IMR-90 (cell line): ENCODE results near the gene TMEM141. TPM values are rescaled to one million over a fixed set of nuclear protein-coding genes. Genes with fewer than 3 reads are reported as not detected.

Experiments used
- ATAC-seq: fragments of 200-7000 bp; cut with Tn5 transposase; 2 replicates; pipeline ENCODE4 v1.9.1; 2020; ENCODE audit warnings: low read depth, mild to moderate bottlenecking, moderate library complexity
- BruUV-seq: library from RNA; stranded (reverse); fragments of 400-500 nt; replicated peaks from 2 replicates; lab custom pipeline; 2021; lab: Mats Ljungman, UMichigan
- CTCF ChIA-PET: fragments of 300-600 bp; formaldehyde crosslinking; extraction: SDS; loops from one replicate; lab custom pipeline; 2021; ENCODE audit warnings: antibody characterized with exemption; lab: Yijun Ruan, JAX
- POLR2A ChIA-PET: fragments of 300-600 bp; sonication (Branson Sonifier 250); formaldehyde crosslinking; loops from one replicate; lab custom pipeline; 2022; ENCODE audit warnings: antibody characterized with exemption; ENCODE audit not compliant: unreplicated experiment; lab: Charles Lee
- DNase-seq: peaks from one replicate; pipeline ENCODE4 v3.0.0; 2013
- H2AFZ ChIP-seq: replicated peaks from 2 replicates; pipeline ENCODE3; 2013; ENCODE audit warnings: low read length, mild to moderate bottlenecking; ENCODE audit not compliant: poor library complexity
- H2AK5ac ChIP-seq: 2 replicates; pipeline ENCODE4 v1.6.1; 2013; ENCODE audit warnings: low read depth, low read length, inconsistent platforms
- H2AK9ac ChIP-seq: replicated peaks from 2 replicates; pipeline ENCODE3; 2013; ENCODE audit warnings: mild to moderate bottlenecking, low read depth, low read length, moderate library complexity; ENCODE audit not compliant: poor library complexity
- H2BK120ac ChIP-seq: 2 replicates; pipeline ENCODE4 v1.6.1; 2013; ENCODE audit warnings: low read depth, low read length, inconsistent platforms
- H2BK15ac ChIP-seq: 3 replicates; pipeline ENCODE4 v1.6.1; 2013; ENCODE audit warnings: low read depth, low read length, inconsistent platforms
- H2BK20ac ChIP-seq: 2 replicates; pipeline ENCODE4 v1.6.1; 2013; ENCODE audit warnings: low read depth, mild to moderate bottlenecking, inconsistent platforms, low read length, moderate library complexity
- H2BK5ac ChIP-seq: 2 replicates; pipeline ENCODE4 v1.6.1; 2013; ENCODE audit warnings: mild to moderate bottlenecking, low read depth, low read length, inconsistent platforms; ENCODE audit not compliant: poor library complexity, severe bottlenecking
- H3K14ac ChIP-seq: replicated peaks from 2 replicates; pipeline ENCODE4 v1.6.1; 2013; ENCODE audit warnings: low read depth, low read length, inconsistent platforms
- H3K18ac ChIP-seq: 2 replicates; pipeline ENCODE4 v1.6.1; 2013; ENCODE audit warnings: low read depth, low read length, control low read depth
- H3K23ac ChIP-seq: 2 replicates; pipeline ENCODE4 v1.6.1; 2013; ENCODE audit warnings: low read depth, low read length, inconsistent platforms
- H3K27ac ChIP-seq: 2 replicates; pipeline ENCODE4 v1.5.1; 2013; ENCODE audit warnings: mild to moderate bottlenecking, control low read depth, low read length; ENCODE audit not compliant: insufficient read depth
- H3K27me3 ChIP-seq: 2 replicates; pipeline ENCODE4 v1.6.1; 2013; ENCODE audit warnings: low read length; ENCODE audit not compliant: control insufficient read depth, insufficient read depth
- H3K36me3 ChIP-seq: 2 replicates; pipeline ENCODE4 v1.6.1; 2013; ENCODE audit warnings: low read length, mixed read lengths; ENCODE audit not compliant: control insufficient read depth, insufficient read depth
- H3K4ac ChIP-seq: 2 replicates; pipeline ENCODE4 v1.6.1; 2013; ENCODE audit warnings: low read depth, low read length, inconsistent platforms
- H3K4me1 ChIP-seq: 2 replicates; pipeline ENCODE4 v1.6.1; 2013; ENCODE audit warnings: low read length, mixed read lengths; ENCODE audit not compliant: control insufficient read depth, insufficient read depth
- H3K4me2 ChIP-seq: 2 replicates; pipeline ENCODE4 v1.6.1; 2013; ENCODE audit warnings: low read depth, mild to moderate bottlenecking, control low read depth, low read length, moderate library complexity
- H3K4me3 ChIP-seq: 2 replicates; pipeline ENCODE4 v1.5.1; 2013; ENCODE audit warnings: low read depth, mild to moderate bottlenecking, control low read depth, low read length, moderate library complexity; ENCODE audit not compliant: insufficient read depth
- H3K56ac ChIP-seq: 2 replicates; pipeline ENCODE4 v1.6.1; 2013; ENCODE audit warnings: low read length, inconsistent platforms; ENCODE audit not compliant: insufficient read depth; ENCODE audit errors: extremely low read depth
- H3K79me1 ChIP-seq, 2 experiments: 2 replicates each; pipeline ENCODE4 v1.6.1; 2013; ENCODE audit warnings: low read length in 2 of 2, inconsistent platforms in 1 of 2, low read depth in 1 of 2
- H3K9ac ChIP-seq: 2 replicates; pipeline ENCODE4 v1.6.1; 2013; ENCODE audit warnings: low read depth, low read length, control low read depth
- H3K9me1 ChIP-seq: 2 replicates; pipeline ENCODE4 v1.6.1; 2013; ENCODE audit warnings: low read length, inconsistent platforms; ENCODE audit not compliant: insufficient read depth
- H3K9me3 ChIP-seq: 2 replicates; pipeline ENCODE4 v1.6.1; 2013; ENCODE audit warnings: low read length; ENCODE audit not compliant: control insufficient read depth, insufficient read depth
- H4K20me1 ChIP-seq: 2 replicates; pipeline ENCODE4 v1.6.1; 2013; ENCODE audit warnings: low read length, inconsistent platforms; ENCODE audit not compliant: insufficient read depth
- H4K5ac ChIP-seq: 2 replicates; pipeline ENCODE4 v1.6.1; 2013; ENCODE audit warnings: mild to moderate bottlenecking, low read depth, low read length, control low read depth
- H4K8ac ChIP-seq, 2 experiments: 2 replicates each; pipeline ENCODE4 v1.6.1; 2013; ENCODE audit warnings: low read depth in 2 of 2, low read length in 2 of 2, control low read depth in 1 of 2, inconsistent platforms in 1 of 2
- H4K91ac ChIP-seq: 2 replicates; pipeline ENCODE4 v1.6.1; 2013; ENCODE audit warnings: low read depth, low read length, inconsistent platforms; ENCODE audit not compliant: insufficient read depth
- BHLHE40 ChIP-seq: fragments of 150-350 bp; IDR thresholded peaks from 2 replicates; pipeline ENCODE4 v1.6.1; 2016; ENCODE audit warnings: mild to moderate bottlenecking, low read depth, low read length
- CEBPB ChIP-seq: IDR thresholded peaks from 2 replicates; pipeline ENCODE4 v1.6.1; 2012; ENCODE audit warnings: low read depth, low read length, improper control_type of control experiment
- CHD1 ChIP-seq: IDR thresholded peaks from 2 replicates; pipeline ENCODE4 v1.6.1; 2012; ENCODE audit warnings: low read depth, low read length, improper control_type of control experiment
- FOS ChIP-seq: fragments of 150-350 bp; IDR thresholded peaks from 2 replicates; pipeline ENCODE4 v1.6.1; 2016; ENCODE audit warnings: low read depth, low read length
- MAFK ChIP-seq: IDR thresholded peaks from 2 replicates; pipeline ENCODE4 v1.6.1; 2012; ENCODE audit warnings: low read depth, low read length, improper control_type of control experiment
- MAZ ChIP-seq: IDR thresholded peaks from 2 replicates; pipeline ENCODE4 v1.6.1; 2012; ENCODE audit warnings: low read depth, mild to moderate bottlenecking, low read length, improper control_type of control experiment, moderate library complexity, borderline replicate concordance
- MXI1 ChIP-seq: IDR thresholded peaks from 2 replicates; pipeline ENCODE4 v1.6.1; 2012; ENCODE audit warnings: low read depth, mild to moderate bottlenecking, low read length, moderate library complexity, borderline replicate concordance
- NFE2L2 ChIP-seq: fragments of 150-350 bp; IDR thresholded peaks from 2 replicates; pipeline ENCODE4 v1.6.1; 2016; ENCODE audit warnings: low read depth, mild to moderate bottlenecking, low read length
- POLR2A ChIP-seq: IDR thresholded peaks from 2 replicates; pipeline ENCODE4 v1.6.1; 2012; ENCODE audit warnings: mild to moderate bottlenecking, low read depth, low read length
- RAD21 ChIP-seq: IDR thresholded peaks from 2 replicates; pipeline ENCODE4 v1.6.1; 2012; ENCODE audit warnings: low read length, improper control_type of control experiment
- RCOR1 ChIP-seq: IDR thresholded peaks from 2 replicates; pipeline ENCODE4 v1.6.1; 2012; ENCODE audit warnings: mild to moderate bottlenecking, low read length, improper control_type of control experiment; ENCODE audit not compliant: insufficient replicate concordance
- RFX5 ChIP-seq: IDR thresholded peaks from 2 replicates; pipeline ENCODE4 v1.8.0; 2012; ENCODE audit warnings: low read depth, mild to moderate bottlenecking, low read length, moderate library complexity
- SMC3 ChIP-seq: fragments of 150-350 bp; IDR thresholded peaks from 2 replicates; pipeline ENCODE4 v1.6.1; 2016; ENCODE audit warnings: low read depth, mild to moderate bottlenecking, antibody characterized with exemption, low read length, moderate library complexity
- WGBS, 2 experiments: methylation state at CpG; one replicate each; pipeline versions ENCODE4 v1.1.5 to v1.1.7; 2013; ENCODE audit warnings: missing lambda C conversion rate in 2 of 2; ENCODE audit not compliant: insufficient read length in 1 of 2; ENCODE audit errors: extremely low coverage in 2 of 2; 5-methylcytosine and 5-hydroxymethylcytosine counted together
- dilution Hi-C: fragments of 300-500 bp; cut with HindIII; formaldehyde crosslinking; loops from one replicate; pipeline ENCODE4 v1.14.3; 2018; ENCODE audit warnings: low sequenced_read_pairs; ENCODE audit not compliant: unreplicated experiment
- in situ Hi-C: fragments of 300-500 bp; cut with MboI; formaldehyde crosslinking; loops from 3 replicates; pipeline ENCODE4 v1.14.3; 2019; ENCODE audit warnings: low sequenced_read_pairs, inconsistent platforms, mixed read lengths
- intact Hi-C: fragments of 100-400 bp; cut with micrococcal nuclease; formaldehyde crosslinking; loops from 2 replicates; pipeline ENCODE4 v1.10.0; 2022
- polyA plus RNA-seq, 3 experiments: library from polyadenylated mRNA; depleted of rRNA; stranded (reverse); fragments of >200 nt; gene quantifications; 2 replicates each; pipeline ENCODE4 v1.2.3, GENCODE V29; 2012; ENCODE audit warnings: low replicate concordance in 1 of 3
- total RNA-seq: library from RNA; depleted of rRNA; stranded (reverse); fragments of >200 nt; gene quantifications from 2 replicates; pipeline ENCODE4 v1.2.3, GENCODE V29; 2012
- TF ChIP-seq, protein P1 (sequence below): fragments of 150-350 bp; IDR thresholded peaks from 2 replicates; pipeline ENCODE4 v1.6.1; 2016; ENCODE audit warnings: low read depth, mild to moderate bottlenecking, low read length, moderate library complexity, borderline replicate concordance
- TF ChIP-seq, protein P2 (sequence below): conservative IDR thresholded peaks from 2 replicates; pipeline ENCODE4 v1.5.1; 2012; ENCODE audit warnings: mild to moderate bottlenecking, low read depth, low read length, improper control_type of control experiment
- TF ChIP-seq, protein P3 (sequence below): fragments of 150-350 bp; IDR thresholded peaks from 2 replicates; pipeline ENCODE4 v1.6.1; 2017; ENCODE audit warnings: mild to moderate bottlenecking, antibody characterized with exemption, low read length, low read depth

Gene TMEM141
- total and polyA plus RNA-seq, 2 of the 4 experiments (the other 2 are of a cell fraction) = 39.1 to 77.8 TPM

DNA sequence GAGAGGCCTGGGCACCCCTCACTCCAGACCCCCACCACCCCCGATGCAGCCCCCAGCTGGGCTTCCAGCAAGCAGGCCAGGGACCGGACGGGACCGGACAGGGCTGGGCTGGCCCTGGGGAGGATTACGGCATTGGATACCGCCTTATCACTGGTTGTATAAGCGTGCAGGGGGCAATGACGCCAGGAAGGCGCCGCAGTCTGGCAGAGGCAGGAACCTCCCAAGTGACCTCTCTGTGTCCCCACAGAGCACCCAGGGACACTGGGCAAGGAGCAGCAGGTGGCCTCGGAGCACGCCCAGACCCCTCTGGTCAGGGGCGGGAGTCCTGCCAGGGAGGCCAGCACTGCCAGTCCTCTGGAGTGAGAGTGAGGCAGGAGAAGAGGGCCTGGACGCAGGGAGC lies 26.1 kb upstream of the TMEM141 start:
- Histone ChIP-seq H3K9me3 (no peaks in the 10 kb centered on the region), H3K23ac (no peak overlapping the region), H2BK20ac (no peak overlapping the region), H4K8ac (no peak overlapping the region), H4K91ac (no peak overlapping the region), H3K4me1 (no peaks in the 10 kb centered on the region), H3K14ac (no peak overlapping the region), H3K9me1 (no peaks in the 10 kb centered on the region), H3K4ac (no peak overlapping the region), H3K18ac (no peak overlapping the region), H4K5ac (no peak overlapping the region), H3K56ac (no peak overlapping the region), H3K27me3 (peaks cover 7% of the 10 kb centered on the region), H2BK120ac (no peak overlapping the region), H3K4me2 (no peak overlapping the region), H4K20me1 (no peaks in the 10 kb centered on the region), H3K9ac (no peak overlapping the region), H2AK5ac (no peak overlapping the region), H3K36me3 (no peaks in the 10 kb centered on the region), H3K79me1 (no peaks in the 10 kb centered on the region), H2BK5ac (no peak overlapping the region), H2AK9ac (no peak overlapping the region), H2AFZ (no peak overlapping the region), H2BK15ac (no peak overlapping the region), H3K4me3 (no peak overlapping the region), H3K27ac (no peak overlapping the region)
- TF ChIP-seq MXI1 (no peak), POLR2A (no peak), RCOR1 (no peak), CEBPB (no peak), CHD1 (no peak), MAFK (no peak), BHLHE40 (no peak), NFE2L2 (no peak), MAZ (no peak), SMC3 (no peak), RAD21 (no peak), FOS (no peak), RFX5 (no peak)
- TF ChIP-seq, protein P1, sequence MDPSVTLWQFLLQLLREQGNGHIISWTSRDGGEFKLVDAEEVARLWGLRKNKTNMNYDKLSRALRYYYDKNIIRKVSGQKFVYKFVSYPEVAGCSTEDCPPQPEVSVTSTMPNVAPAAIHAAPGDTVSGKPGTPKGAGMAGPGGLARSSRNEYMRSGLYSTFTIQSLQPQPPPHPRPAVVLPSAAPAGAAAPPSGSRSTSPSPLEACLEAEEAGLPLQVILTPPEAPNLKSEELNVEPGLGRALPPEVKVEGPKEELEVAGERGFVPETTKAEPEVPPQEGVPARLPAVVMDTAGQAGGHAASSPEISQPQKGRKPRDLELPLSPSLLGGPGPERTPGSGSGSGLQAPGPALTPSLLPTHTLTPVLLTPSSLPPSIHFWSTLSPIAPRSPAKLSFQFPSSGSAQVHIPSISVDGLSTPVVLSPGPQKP = no peak
- TF ChIP-seq, protein P2, sequence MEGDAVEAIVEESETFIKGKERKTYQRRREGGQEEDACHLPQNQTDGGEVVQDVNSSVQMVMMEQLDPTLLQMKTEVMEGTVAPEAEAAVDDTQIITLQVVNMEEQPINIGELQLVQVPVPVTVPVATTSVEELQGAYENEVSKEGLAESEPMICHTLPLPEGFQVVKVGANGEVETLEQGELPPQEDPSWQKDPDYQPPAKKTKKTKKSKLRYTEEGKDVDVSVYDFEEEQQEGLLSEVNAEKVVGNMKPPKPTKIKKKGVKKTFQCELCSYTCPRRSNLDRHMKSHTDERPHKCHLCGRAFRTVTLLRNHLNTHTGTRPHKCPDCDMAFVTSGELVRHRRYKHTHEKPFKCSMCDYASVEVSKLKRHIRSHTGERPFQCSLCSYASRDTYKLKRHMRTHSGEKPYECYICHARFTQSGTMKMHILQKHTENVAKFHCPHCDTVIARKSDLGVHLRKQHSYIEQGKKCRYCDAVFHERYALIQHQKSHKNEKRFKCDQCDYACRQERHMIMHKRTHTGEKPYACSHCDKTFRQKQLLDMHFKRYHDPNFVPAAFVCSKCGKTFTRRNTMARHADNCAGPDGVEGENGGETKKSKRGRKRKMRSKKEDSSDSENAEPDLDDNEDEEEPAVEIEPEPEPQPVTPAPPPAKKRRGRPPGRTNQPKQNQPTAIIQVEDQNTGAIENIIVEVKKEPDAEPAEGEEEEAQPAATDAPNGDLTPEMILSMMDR = no peak
- TF ChIP-seq, protein P3, sequence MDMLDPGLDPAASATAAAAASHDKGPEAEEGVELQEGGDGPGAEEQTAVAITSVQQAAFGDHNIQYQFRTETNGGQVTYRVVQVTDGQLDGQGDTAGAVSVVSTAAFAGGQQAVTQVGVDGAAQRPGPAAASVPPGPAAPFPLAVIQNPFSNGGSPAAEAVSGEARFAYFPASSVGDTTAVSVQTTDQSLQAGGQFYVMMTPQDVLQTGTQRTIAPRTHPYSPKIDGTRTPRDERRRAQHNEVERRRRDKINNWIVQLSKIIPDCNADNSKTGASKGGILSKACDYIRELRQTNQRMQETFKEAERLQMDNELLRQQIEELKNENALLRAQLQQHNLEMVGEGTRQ = no peak
- ATAC-seq (no peak), DNase-seq (no peak)
- intact Hi-C loops (no loop called here), dilution Hi-C loops (no loop called here), in situ Hi-C loops (no loop called here)
- WGBS, 2 experiments = 98% methylated on average over 8 of the region's 14 CpGs; no CpG with 5 or more reads in 1 of the 2 experiments
- no TSS peak for BruUV-seq
- CTCF ChIA-PET = no interaction called here
- POLR2A ChIA-PET = no interaction called here
